HepG2 (cell line): Measurements from ENCODE around the gene SIK3. TPM values are rescaled to one million over a fixed set of nuclear protein-coding genes. Genes with fewer than 3 reads are reported as not detected.
A peak's percentile ranks its signal among the peaks of the same experiment; 100 is the strongest.

Experiments
- AGO1 ChIP-seq: fragments of 200-400 bp; formaldehyde crosslinking; IDR thresholded peaks from 2 replicates; pipeline ENCODE4 v1.6.1; 2017; ENCODE audit warnings: mild to moderate bottlenecking, low read depth, low read length, moderate library complexity; ENCODE audit not compliant: poor library complexity, severe bottlenecking
- CSRNP1 ChIP-seq: sonication (generic); formaldehyde crosslinking; IDR thresholded peaks from 2 replicates; pipeline ENCODE4 v1.8.1; 2023; ENCODE audit warnings: mild to moderate bottlenecking, missing genetic modification reagents
- EEA1 ChIP-seq: sonication (generic); formaldehyde crosslinking; IDR thresholded peaks from 2 replicates; pipeline ENCODE4 v1.5.1; 2020; ENCODE audit warnings: mild to moderate bottlenecking, missing genetic modification reagents, borderline replicate concordance
- HDAC1 ChIP-seq: sonication (generic); formaldehyde crosslinking; IDR thresholded peaks from 2 replicates; pipeline ENCODE4 v1.5.1; 2020; ENCODE audit warnings: mild to moderate bottlenecking, missing genetic modification reagents
- KDM3A ChIP-seq: IDR thresholded peaks from 2 replicates; pipeline ENCODE4 v1.6.1; 2018; ENCODE audit warnings: low read depth, missing compliant biosample characterization
- MED1 ChIP-seq: sonication (generic); formaldehyde crosslinking; IDR thresholded peaks from 2 replicates; pipeline ENCODE4 v1.4.0; 2020; ENCODE audit warnings: missing genetic modification reagents
- NBN ChIP-seq: fragments of 450-650 bp; conservative IDR thresholded peaks from 2 replicates; pipeline ENCODE4 v1.6.1; 2017
- POLR2AphosphoS5 ChIP-seq: IDR thresholded peaks from 2 replicates; pipeline ENCODE4 v1.6.1; 2012; ENCODE audit warnings: low read depth, low read length
- PREB ChIP-seq: sonication (generic); formaldehyde crosslinking; IDR thresholded peaks from 2 replicates; pipeline ENCODE4 v1.4.0; 2020; ENCODE audit warnings: missing genetic modification reagents
- RARA ChIP-seq: IDR thresholded peaks from 2 replicates; pipeline ENCODE4 v1.6.1; 2016; ENCODE audit warnings: missing genetic modification reagents, missing compliant biosample characterization
- SNRNP70 ChIP-seq: fragments of 200-400 bp; formaldehyde crosslinking; IDR thresholded peaks from 2 replicates; pipeline ENCODE4 v1.6.1; 2017; ENCODE audit warnings: mild to moderate bottlenecking, low read depth, low read length, moderate library complexity
- THAP11 ChIP-seq: IDR thresholded peaks from 2 replicates; pipeline ENCODE4 v1.6.1; 2016; ENCODE audit warnings: missing biosample characterization, missing genetic modification reagents
- UBTF ChIP-seq: sonication (generic); formaldehyde crosslinking; IDR thresholded peaks from 2 replicates; pipeline ENCODE4 v1.4.0; 2020; ENCODE audit warnings: mild to moderate bottlenecking, missing genetic modification reagents
- YY1 ChIP-seq: IDR thresholded peaks from 2 replicates; pipeline ENCODE4 v1.6.1; 2011; ENCODE audit warnings: low read length, low read depth, moderate library complexity, mild to moderate bottlenecking; ENCODE audit not compliant: insufficient read depth, insufficient replicate concordance
- ZBTB14 ChIP-seq: sonication (generic); formaldehyde crosslinking; IDR thresholded peaks from 2 replicates; pipeline ENCODE4 v1.4.0; 2020; ENCODE audit warnings: missing genetic modification reagents
- ZBTB46 ChIP-seq: sonication (generic); formaldehyde crosslinking; IDR thresholded peaks from 2 replicates; pipeline ENCODE4 v1.4.0; 2020; ENCODE audit warnings: mild to moderate bottlenecking, missing genetic modification reagents, borderline replicate concordance
- ZKSCAN5 ChIP-seq: sonication (generic); formaldehyde crosslinking; IDR thresholded peaks from 2 replicates; pipeline ENCODE4 v1.5.1; 2020; ENCODE audit warnings: mild to moderate bottlenecking, missing genetic modification reagents
- ZMYM4 ChIP-seq: sonication (generic); formaldehyde crosslinking; IDR thresholded peaks from 2 replicates; pipeline ENCODE4 v1.8.1; 2023; ENCODE audit warnings: mild to moderate bottlenecking, missing genetic modification reagents
- ZNF251 ChIP-seq: sonication (generic); formaldehyde crosslinking; IDR thresholded peaks from 2 replicates; pipeline ENCODE4 v1.9.0; 2021; ENCODE audit warnings: mild to moderate bottlenecking, missing genetic modification reagents
- ZNF530 ChIP-seq: sonication (generic); formaldehyde crosslinking; IDR thresholded peaks from 2 replicates; pipeline ENCODE4 v1.5.0; 2020; ENCODE audit warnings: low read depth, mild to moderate bottlenecking, missing genetic modification reagents
- ZNF550 ChIP-seq: sonication (generic); formaldehyde crosslinking; IDR thresholded peaks from 2 replicates; pipeline ENCODE4 v1.4.0; 2020; ENCODE audit warnings: mild to moderate bottlenecking, missing genetic modification reagents, borderline replicate concordance
- ZNF83 ChIP-seq: sonication (generic); formaldehyde crosslinking; IDR thresholded peaks from 2 replicates; pipeline ENCODE4 v1.4.0; 2020; ENCODE audit warnings: missing genetic modification reagents, mild to moderate bottlenecking, borderline replicate concordance
- ZSCAN21 ChIP-seq: sonication (generic); formaldehyde crosslinking; IDR thresholded peaks from 2 replicates; pipeline ENCODE4 v1.8.0; 2022; ENCODE audit warnings: mild to moderate bottlenecking, missing genetic modification reagents, moderate library complexity, borderline replicate concordance
- ZSCAN29 ChIP-seq: sonication (generic); formaldehyde crosslinking; conservative IDR thresholded peaks from 2 replicates; pipeline ENCODE4 v1.4.0; 2020; ENCODE audit warnings: mild to moderate bottlenecking, missing genetic modification reagents
- polyA plus RNA-seq, 8 experiments: library from polyadenylated mRNA; depleted of rRNA in 3 of 8; stranded (reverse) in 7 of 8; unstranded in 1 of 8; fragments of >200 nt; fragmentation: Illumina TruSeq in 4 of 8; extraction: Trizol in 4 of 8; gene quantifications; 2 replicates each; pipeline versions ENCODE4 v1.2.1 to v1.2.3, GENCODE V29; 2011 to 2016; ENCODE audit warnings: low read depth in 4 of 8, missing spikeins in 1 of 8, mixed read lengths in 1 of 8; ENCODE audit not compliant: insufficient read depth in 1 of 8
- total RNA-seq, 5 experiments: library from RNA; depleted of rRNA; stranded (reverse); fragments of >200 nt; fragmentation: Illumina TruSeq; extraction: Trizol; gene quantifications; 2 replicates each; pipeline ENCODE4 v1.2.3, GENCODE V29; 2016; ENCODE audit warnings: low read depth in 1 of 5

SIK3 gene
- total and polyA plus RNA-seq, 2 of the 13 experiments (the other 11 are each of a cell fraction or from before 2014, with no cell fraction given), result 5.7 to 9.8 TPM

GRCh38 chr11:116825434-116825833 is 272.8 kb downstream of the SIK3 start (continued):
- TF ChIP-seq UBTF, result 0 out of 2 replicates have a peak, but pooled peaks have one; percentile 2
- no peak for TF ChIP-seq AGO1
- TF ChIP-seq HDAC1 (CRISPR knock-in tag), result no peak
- no peak for TF ChIP-seq PREB (CRISPR knock-in tag)
- TF ChIP-seq THAP11 (CRISPR knock-in tag), result no peak
- peak; percentile 35; the same call in 1 of the 2 replicates for TF ChIP-seq POLR2AphosphoS5
- no peak for TF ChIP-seq SNRNP70
- no peak for TF ChIP-seq ZNF83 (CRISPR knock-in tag)
- no peak for TF ChIP-seq ZNF550 (CRISPR knock-in tag)
- no peak for TF ChIP-seq ZNF251
- TF ChIP-seq ZSCAN29 (CRISPR knock-in tag), result no peak
- no peak for TF ChIP-seq CSRNP1
- TF ChIP-seq ZNF530 (CRISPR knock-in tag), result no peak
- TF ChIP-seq EEA1 (CRISPR knock-in tag), result no peak
- no peak; the same call in 1 of the 2 replicates for TF ChIP-seq RARA (CRISPR knock-in tag)
- no peak for TF ChIP-seq ZBTB46
- no peak for TF ChIP-seq ZSCAN21
- TF ChIP-seq ZMYM4 (CRISPR knock-in tag), result no peak
- no peak; the same call in 1 of the 2 replicates for TF ChIP-seq KDM3A (CRISPR knock-in tag)
- TF ChIP-seq ZBTB14 (CRISPR knock-in tag), result no peak
- TF ChIP-seq ZKSCAN5 (CRISPR knock-in tag), result no peak
- TF ChIP-seq MED1 (CRISPR knock-in tag), result peak; percentile 39; the same call in 1 of the 2 replicates
- no peak for TF ChIP-seq YY1
- no peak for TF ChIP-seq NBN
